HG02943 (cell line): Measurements from ENCODE around the gene TRIM41.

Experiments used
- ATAC-seq: cut with Tn5 transposase; IDR thresholded peaks from one replicate; pipeline ENCODE4 v1.9.1; 2021; ENCODE audit warnings: mild to moderate bottlenecking, low read depth, moderate library complexity; ENCODE audit not compliant: unreplicated experiment

TRIM41 gene

GRCh38 chr5:181229996-181230395 lies 6.9 kb downstream of the TRIM41 start:
- no peak for ATAC-seq

GRCh38 chr5:181230551-181230950 lies 7.5 kb downstream of the TRIM41 start:
- no peak for ATAC-seq

GRCh38 chr5:181231432-181231831 lies 8.4 kb downstream of the TRIM41 start:
- ATAC-seq, result no peak

GRCh38 chr5:181232593-181232992 lies 9.5 kb downstream of the TRIM41 start:
- no peak for ATAC-seq

- no peak for ATAC-seq
These were observed 10.2 kb downstream of the TRIM41 start for GRCh38 chr5:181233088-181233800.

- ATAC-seq, result no peak
These were observed 10.8 kb downstream of the TRIM41 start for GRCh38 chr5:181233801-181234454.

- ATAC-seq, result no peak
These were observed 11.6 kb downstream of the TRIM41 start for GRCh38 chr5:181234455-181235306.

GRCh38 chr5:181235323-181235688 lies 12.2 kb downstream of the TRIM41 start:
- no peak for ATAC-seq

- no peak for ATAC-seq
These were observed 12.7 kb downstream of the TRIM41 start for GRCh38 chr5:181235689-181236366.

- no peak for ATAC-seq
These were observed 13.4 kb downstream of the TRIM41 start for GRCh38 chr5:181236471-181236870.

- no peak for ATAC-seq
These were observed 14.0 kb downstream of the TRIM41 start for GRCh38 chr5:181236954-181237641.

GRCh38 chr5:181237729-181238385 lies 14.8 kb downstream of the TRIM41 start:
- ATAC-seq, result no peak

GRCh38 chr5:181239062-181239663 lies 16.1 kb downstream of the TRIM41 start:
- no peak for ATAC-seq

- no peak for ATAC-seq
These were observed 18.4 kb downstream of the TRIM41 start for GRCh38 chr5:181241393-181241975.

- ATAC-seq, result no peak
These were observed 19.0 kb downstream of the TRIM41 start for GRCh38 chr5:181242031-181242451.

GRCh38 chr5:181243018-181243563 lies 20.0 kb downstream of the TRIM41 start:
- peak; percentile 3 for ATAC-seq

GRCh38 chr5:181243564-181244343 lies 20.7 kb downstream of the TRIM41 start, which contains the start of gene RACK1:
RACK1 (minus strand) TSS chr5:181243906; CDS start chr5:181243800, 106 bp downstream.
- ATAC-seq, result peak; percentile 57
